GM18505 (cell line): ENCODE data around the gene CNR1.
"Not testable (repeated sequence)": the region's sequence is repeated elsewhere in the genome, so short reads cannot be mapped to it uniquely, and the experiment has no call there.

Source experiments
- ATAC-seq: cut with Tn5 transposase; IDR thresholded peaks from one replicate; pipeline ENCODE4 v1.9.1; 2021; ENCODE audit not compliant: unreplicated experiment
- POLR2A ChIP-seq: IDR thresholded peaks from 4 replicates; pipeline ENCODE4 v1.6.1; 2011; ENCODE audit warnings: borderline replicate concordance; ENCODE audit not compliant: insufficient read depth, insufficient read length; ENCODE audit errors: extremely low read depth

CNR1 gene

DNA sequence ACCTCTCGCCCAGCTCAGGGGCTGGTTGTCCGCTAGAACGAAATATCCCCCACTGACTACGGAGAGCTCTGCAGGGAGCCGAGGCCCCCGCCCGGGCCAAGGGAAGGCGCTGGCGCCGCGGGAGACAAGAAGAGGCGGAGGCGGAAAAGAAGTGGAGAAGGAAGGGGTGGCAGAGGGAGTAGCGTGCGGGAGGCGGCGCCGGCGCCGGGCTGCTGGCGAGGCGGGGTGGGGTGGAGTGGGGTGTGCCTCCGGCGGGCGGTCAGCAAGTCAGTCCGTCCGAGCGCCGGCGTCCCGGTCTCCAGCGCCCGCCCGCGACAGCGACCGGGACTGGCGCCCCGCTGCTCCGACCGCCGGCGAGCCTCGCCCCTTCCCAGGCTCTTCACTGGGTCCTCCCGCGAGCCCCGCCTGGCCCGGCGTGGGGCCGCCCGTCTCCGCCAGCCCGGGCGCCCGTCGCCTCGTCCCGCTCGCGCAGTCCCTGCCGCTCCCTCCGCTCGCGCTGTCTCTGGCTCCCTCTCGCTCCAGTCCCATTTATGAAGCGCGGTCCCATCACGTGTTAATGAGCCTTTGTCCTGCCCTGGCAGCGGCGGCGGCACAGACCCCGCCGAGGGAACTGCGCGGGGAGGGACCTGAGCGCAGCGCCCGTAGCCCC, at the start of gene CNR1:
Gene CNR1, minus strand, starts transcription at position 504 of the 649 bp plus-strand sequence. CDS start 21,073 bp downstream, outside the sequence.
- TF ChIP-seq POLR2A: peak; percentile 71
- peak; percentile 50 for ATAC-seq

DNA sequence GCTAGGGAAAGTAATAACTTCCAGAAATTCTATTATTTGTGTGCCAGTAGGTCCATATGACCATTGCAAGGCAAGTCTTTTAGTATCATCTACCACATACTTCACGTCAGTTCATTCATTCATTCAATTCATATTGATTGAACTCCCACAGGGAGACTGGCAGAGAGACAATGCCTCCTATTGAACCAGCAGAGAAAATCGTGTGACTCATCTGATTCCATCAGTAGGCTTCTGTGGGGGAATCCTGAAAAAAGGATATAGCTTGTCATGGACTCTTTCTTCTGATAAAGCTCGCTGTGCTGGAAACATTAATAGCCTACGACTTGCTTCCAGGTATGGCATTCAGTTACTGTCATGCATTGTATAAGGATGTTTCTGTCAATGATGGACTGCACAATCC, 45.3 kb upstream of the CNR1 start:
- no peak for TF ChIP-seq POLR2A

DNA sequence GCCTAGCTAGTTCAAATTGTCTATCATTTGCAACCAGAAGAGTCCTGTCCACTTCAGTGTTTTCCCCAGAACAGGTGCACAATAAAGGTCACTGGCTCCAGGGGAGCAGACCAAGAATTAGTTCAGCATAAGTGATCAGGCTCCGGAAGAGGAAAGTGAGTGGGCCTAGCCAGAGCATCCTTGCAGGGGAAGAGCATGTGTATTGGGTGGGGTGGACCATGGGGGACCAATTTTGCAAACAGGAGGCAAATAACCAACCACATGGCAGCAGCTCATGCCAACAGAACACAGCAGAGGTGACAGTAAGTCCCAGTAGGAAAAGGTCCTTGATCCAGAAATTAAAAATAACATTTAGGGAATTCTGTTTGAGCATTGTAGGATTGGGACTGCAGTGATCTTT, 43.2 kb upstream of the CNR1 start:
- no peak for ATAC-seq
- no peak for TF ChIP-seq POLR2A

More for the DNA sequence above, 45.3 kb upstream of the CNR1 start:
- no peak for ATAC-seq

DNA sequence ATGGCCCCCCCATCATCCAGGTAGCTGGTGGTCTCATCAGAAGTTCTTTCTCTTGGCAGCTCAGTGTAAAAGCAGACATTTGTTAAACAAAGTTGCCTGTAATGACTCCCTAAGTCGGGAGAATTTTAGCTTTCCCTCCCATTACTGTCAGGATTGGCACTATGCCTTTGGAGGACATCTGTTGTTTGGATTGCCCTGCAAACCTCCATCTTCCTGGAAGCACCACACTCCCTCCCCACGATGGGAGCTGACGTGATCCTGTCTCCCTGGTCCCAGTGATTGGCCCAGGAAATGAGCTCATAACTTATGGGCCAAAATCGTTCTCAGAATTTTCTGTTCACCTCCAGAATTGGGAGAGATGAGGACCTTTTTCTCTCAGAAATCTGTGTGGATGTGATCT, 42.6 kb upstream of the CNR1 start:
- TF ChIP-seq POLR2A: no peak
- no peak for ATAC-seq

DNA sequence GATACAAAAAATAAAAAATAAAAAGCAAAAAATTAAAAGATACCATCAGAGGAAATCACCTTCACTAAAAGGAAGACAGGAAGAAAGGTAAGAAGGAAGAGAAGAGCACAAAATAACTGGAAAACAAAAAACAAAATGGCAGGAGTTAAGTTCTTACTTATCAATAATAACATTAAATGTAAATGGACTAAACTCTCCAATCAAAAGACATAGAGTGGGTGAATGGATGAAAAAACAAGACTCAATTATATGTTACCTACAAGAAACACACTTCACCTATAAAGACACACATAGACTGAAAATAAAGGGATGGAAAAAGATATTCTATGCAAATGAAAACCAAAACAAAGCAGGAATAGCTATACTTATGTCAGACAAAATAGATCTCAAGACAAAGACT, 35.6 kb upstream of the CNR1 start:
- not testable (repeated sequence) for ATAC-seq

DNA sequence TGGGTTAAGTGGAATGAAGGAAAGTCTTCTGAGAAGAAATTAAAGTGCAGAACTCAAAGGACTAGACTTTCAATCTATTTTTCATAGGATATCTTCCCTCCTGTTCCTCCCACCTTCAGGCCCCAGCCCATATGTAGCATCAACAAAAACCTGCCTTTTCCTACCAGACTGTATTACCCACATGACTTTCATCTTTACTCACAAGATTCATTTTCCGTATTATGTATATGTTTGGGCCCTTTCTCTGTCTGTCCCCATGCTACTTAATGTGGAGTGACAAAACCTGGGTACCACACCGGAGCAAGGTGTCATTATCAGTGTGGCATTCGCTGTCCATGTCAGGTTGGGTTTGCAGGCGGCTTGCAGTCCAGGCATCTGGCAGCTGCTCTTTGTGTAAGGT, 18.8 kb upstream of the CNR1 start:
- no peak for ATAC-seq
- no peak for TF ChIP-seq POLR2A

DNA sequence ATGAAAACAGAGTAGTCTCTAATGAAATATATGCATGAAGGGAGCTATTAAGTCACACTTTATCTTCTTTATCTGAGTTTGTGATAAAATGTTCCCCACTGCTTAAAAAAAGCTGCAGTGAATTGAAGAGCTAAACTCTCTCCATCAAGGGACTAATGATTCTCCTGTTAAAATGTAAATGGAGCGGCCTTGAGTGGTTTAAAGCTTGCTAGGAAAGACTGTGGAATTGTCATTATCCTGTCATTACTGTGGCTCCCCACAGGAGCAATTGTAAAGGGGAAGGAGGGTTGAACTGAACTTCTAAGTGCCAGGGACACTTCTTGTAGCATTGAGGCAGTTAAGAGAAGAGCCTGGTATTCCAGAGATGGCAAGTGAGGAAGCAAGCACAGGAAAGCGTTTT, 17.3 kb upstream of the CNR1 start:
- no peak for ATAC-seq
- no peak for TF ChIP-seq POLR2A

DNA sequence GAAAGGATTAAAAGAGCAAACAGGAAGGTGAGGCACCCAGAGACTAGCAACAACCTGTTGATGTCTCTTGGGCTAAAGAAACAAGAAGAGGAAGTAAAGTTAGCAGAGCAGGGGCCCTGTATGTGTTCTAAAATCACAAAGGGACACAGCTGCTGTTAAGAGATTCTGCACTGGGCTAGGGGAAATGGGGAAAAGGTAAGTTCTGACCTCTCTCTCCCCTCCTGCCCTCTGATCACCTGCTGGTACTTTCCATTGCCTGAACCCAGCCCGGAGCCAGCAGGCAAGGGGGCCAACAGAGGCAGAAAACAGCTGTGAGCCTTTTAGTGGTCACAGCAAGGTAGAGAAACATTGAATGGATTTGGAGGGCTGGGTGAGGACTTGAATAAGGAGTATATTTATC, 13.5 kb upstream of the CNR1 start:
- peak; percentile 63 for ATAC-seq
- TF ChIP-seq POLR2A: peak; percentile 32

DNA sequence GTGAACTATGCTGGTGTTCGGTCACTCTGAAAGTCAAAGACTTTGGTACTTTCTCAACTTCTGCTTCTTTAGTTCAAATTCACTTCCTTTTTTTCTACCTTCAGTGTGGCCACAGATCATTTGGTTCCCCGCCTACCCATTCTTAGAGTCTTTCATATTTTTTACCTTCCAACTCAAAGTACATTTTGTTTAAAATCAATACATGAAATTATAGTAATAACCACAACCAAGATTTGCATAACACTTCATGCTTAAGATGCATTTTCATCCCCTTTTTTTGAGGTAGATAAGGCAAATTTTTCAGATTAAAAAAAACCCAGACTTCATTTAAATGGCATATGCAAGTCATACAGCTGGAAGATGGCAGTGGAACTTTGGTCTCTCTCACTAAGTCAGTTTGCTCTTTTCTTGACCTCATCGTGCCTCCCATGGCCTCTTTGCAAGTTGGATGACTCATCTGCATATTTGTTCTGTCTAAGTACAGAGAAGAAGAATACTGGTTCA, 11.9 kb upstream of the CNR1 start:
- ATAC-seq: peak; percentile 66
- peak; percentile 44 for TF ChIP-seq POLR2A

DNA sequence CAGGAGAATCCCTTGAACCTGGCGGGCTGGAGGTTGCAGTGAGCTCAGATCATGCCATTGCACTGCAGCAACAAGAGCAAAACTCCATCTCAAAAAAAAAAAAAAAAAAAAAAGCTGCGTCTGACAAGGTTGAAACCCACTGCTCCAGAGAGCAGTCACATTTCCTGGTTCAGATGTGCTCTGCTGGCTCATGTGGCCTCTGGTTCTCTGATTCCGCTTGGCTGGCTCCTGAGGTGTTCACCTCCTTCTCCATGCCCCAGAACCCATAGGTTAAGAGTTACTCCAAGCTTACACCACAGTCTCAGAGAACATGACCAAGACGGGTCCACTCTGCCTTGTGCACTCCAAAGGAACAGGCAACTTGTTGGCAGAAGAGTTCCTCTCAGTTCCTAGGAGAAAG, 8.8 kb upstream of the CNR1 start:
- TF ChIP-seq POLR2A: no peak
- no peak for ATAC-seq

DNA sequence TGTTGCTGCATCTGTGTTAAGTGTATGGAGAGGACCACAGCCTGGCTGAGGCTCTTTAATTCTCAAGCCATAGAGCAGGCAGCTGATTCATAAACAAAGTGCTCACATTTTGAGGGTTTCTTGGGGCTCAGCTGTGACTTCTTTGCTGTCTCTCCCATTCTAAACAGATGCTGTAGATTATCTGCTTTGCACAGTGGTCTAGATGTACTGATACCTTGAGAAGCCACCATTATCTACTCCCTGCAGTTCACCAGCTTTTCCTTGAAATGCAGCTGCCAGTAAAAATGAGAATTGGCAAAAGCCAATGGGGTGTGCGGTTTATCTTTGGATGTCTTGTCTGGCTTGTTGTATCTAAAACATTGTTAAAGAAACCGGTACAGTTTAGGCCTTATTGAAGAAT, 5.2 kb upstream of the CNR1 start:
- no peak for ATAC-seq
- no peak for TF ChIP-seq POLR2A

DNA sequence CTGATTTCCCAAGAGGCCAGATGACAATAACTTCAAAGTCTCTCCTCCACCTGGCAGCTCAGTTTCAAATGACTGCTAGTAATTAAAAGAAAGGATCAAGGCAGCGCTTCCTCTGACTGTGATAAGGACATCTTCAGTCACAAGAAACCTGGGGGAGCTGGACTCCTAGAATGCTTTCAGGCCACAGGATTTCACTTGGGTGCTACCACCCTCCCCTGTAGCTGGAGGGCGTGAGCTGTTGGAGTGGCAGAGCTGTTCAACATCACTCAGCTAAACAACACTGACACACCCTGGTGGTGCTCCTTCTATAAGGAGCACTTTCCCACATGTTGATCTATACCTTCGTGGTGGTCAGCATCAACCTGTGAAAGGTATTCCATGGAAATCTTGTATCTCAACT, 2.2 kb upstream of the CNR1 start:
- no peak for TF ChIP-seq POLR2A
- ATAC-seq: no peak

DNA sequence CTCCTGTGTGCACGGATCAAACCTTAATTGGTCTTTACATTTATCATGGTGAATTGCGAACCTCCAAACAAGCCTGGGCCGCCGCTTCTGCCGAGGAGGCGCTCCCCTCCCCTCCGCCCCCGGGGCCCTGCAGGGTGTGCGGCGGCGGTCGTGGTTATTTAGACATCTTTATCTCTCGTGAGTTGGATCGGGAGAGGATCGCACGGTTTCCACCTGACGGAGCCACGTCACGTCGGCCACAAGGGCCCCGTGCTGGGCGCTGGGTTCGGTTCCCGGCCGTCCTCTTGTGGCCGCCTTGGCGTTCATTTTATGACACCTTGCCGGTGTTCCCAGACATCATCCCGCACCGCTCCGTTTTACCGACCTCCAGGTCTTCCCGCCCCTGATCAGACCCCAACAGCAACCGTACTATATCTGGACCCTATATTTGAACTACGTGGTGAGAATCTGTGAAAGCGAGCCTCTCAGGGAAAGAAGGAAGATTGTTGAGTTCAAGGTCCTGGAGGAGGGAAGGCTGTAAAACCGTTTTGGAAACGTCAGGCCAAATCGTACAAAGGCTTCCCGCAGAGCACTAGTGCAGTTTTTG, 1.3 kb upstream of the CNR1 start:
- peak; percentile 11 for ATAC-seq
- TF ChIP-seq POLR2A: peak; percentile 5

DNA sequence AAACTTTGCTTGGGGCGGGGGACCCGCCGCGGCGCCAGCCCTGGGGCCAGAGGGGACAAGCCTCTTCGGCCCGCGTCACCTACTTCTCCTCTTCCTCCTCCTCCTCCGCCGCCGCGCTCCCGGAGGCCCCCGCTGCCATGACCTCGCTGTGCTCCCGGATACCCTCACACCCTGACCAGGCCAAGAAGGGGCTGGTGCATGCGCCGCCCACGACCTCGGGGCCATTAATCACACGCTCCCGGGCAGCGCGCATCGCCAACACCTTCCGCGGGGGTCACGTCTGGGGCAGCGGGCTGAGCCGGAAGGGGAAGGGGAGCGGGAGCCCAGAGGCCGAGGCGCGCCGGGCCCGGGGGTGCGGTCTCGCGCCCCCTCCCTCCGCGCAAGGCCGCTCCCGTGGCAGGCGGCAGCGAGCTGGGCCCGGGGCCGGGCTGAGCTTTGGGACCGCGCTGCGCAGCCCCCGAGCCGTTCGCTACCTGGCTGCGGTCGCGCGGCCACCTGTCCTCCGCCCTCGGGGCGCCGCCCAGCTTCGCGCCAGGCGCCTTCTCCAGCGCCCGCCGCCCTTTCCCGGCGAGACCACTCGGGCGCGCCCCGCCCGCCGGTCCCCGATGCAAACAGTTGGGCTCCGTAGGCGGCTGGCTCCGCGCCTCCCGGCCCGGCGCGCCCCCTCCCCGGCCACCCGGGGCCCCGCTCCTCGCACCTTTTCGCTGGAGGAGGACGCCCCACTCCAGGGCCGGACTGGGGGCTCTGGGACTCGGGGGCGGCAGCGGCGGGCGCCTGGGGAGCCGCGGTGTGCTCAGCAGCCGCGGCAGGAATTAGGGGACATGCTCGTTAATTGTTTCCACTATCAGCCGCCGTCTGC, 575 bp upstream of the CNR1 start:
- peak; percentile 3 for TF ChIP-seq POLR2A

More for the DNA sequence above, 575 bp upstream of the CNR1 start:
- ATAC-seq: peak; percentile 37
